Measurements from ENCODE around the gene SPSB4.
A peak's percentile ranks its signal among the peaks of the same experiment; 100 is the strongest.

The SPSB4 gene

GRCh38 chr3:141167681-141168080 is 116.5 kb downstream of the SPSB4 start:
- no peak for DNase-seq

GRCh38 chr3:141170678-141171295 is 119.6 kb downstream of the SPSB4 start:
- no peak for DNase-seq

- DNase-seq: no peak
These were observed 123.5 kb downstream of the SPSB4 start for GRCh38 chr3:141174674-141175073.

- DNase-seq: no peak
These were observed 125.6 kb downstream of the SPSB4 start for GRCh38 chr3:141176775-141177174.

- DNase-seq: no peak
These were observed 126.9 kb downstream of the SPSB4 start for GRCh38 chr3:141178026-141178425.

GRCh38 chr3:141178551-141178950 is 127.4 kb downstream of the SPSB4 start:
- no peak for DNase-seq

GRCh38 chr3:141179983-141180382 is 128.8 kb downstream of the SPSB4 start:
- no peak for DNase-seq

- no peak for DNase-seq
These were observed 130.0 kb downstream of the SPSB4 start for GRCh38 chr3:141181196-141181595.

GRCh38 chr3:141181819-141182218 is 130.7 kb downstream of the SPSB4 start:
- DNase-seq: no peak

GRCh38 chr3:141183606-141184005 is 132.5 kb downstream of the SPSB4 start:
- no peak for DNase-seq

- no peak for DNase-seq
These were observed 133.3 kb downstream of the SPSB4 start for GRCh38 chr3:141184430-141184829.

- no peak for DNase-seq
These were observed 140.1 kb downstream of the SPSB4 start for GRCh38 chr3:141191097-141191749.

GRCh38 chr3:141192345-141192744 is 141.2 kb downstream of the SPSB4 start:
- peak; percentile 95 for DNase-seq

- no peak for DNase-seq
These were observed 142.1 kb downstream of the SPSB4 start for GRCh38 chr3:141193066-141193830.

All from activated CD4-positive, alpha-beta T cell treated with anti-CD3 and anti-CD28 coated beads for 1 hour (primary cell).